HL-60 (cell line): ENCODE data around the gene ANO2.

ENCODE experiments used
- DNase-seq, 2 experiments: peaks; one replicate each; pipeline ENCODE4 v3.0.0-alpha.2; 2010 to 2020; ENCODE audit warnings: low read depth in 1 of 2, low spot score in 1 of 2
- H3K27ac ChIP-seq: fragments of 250-450 bp; sonication (Bioruptor Pico); replicated peaks from 2 replicates; pipeline ENCODE4 v1.5.1; 2020; ENCODE audit warnings: mild to moderate bottlenecking, moderate library complexity
- H3K27me3 ChIP-seq: fragments of 250-450 bp; sonication (Bioruptor Pico); 2 replicates; pipeline ENCODE4 v1.5.1; 2021; ENCODE audit warnings: mild to moderate bottlenecking, moderate library complexity; ENCODE audit not compliant: insufficient read depth, poor library complexity, severe bottlenecking
- H3K4me3 ChIP-seq: replicated peaks from 2 replicates; pipeline ENCODE4 v1.5.1; 2011; ENCODE audit warnings: mild to moderate bottlenecking, control low read depth, low read length; ENCODE audit not compliant: insufficient read depth
- CTCF ChIP-seq: IDR thresholded peaks from one replicate; pipeline ENCODE4 v1.5.1; 2011; ENCODE audit warnings: low read length, control low read depth, inconsistent platforms; ENCODE audit not compliant: insufficient read depth
- GABPA ChIP-seq: IDR thresholded peaks from 2 replicates; pipeline ENCODE4 v1.6.1; 2012; ENCODE audit warnings: low read depth
- POLR2AphosphoS5 ChIP-seq: IDR thresholded peaks from 2 replicates; pipeline ENCODE4 v1.6.1; 2012; ENCODE audit warnings: low read depth
- REST ChIP-seq: IDR thresholded peaks from 2 replicates; pipeline ENCODE4 v1.6.1; 2012; ENCODE audit warnings: low read depth; ENCODE audit not compliant: insufficient replicate concordance
- SPI1 ChIP-seq: IDR thresholded peaks from 2 replicates; pipeline ENCODE4 v1.6.1; 2012; ENCODE audit warnings: low read depth, mild to moderate bottlenecking, borderline replicate concordance

ANO2 gene

GRCh38 chr12:5874514-5874913 is 70.5 kb downstream of the ANO2 start:
- no peak overlapping the region for H3K27ac ChIP-seq
- H3K27me3 ChIP-seq, result no peaks in the 10 kb centered on the region
- DNase-seq, result no peak
- TF ChIP-seq SPI1 (no peak), REST (no peak), POLR2AphosphoS5 (no peak), GABPA (no peak), CTCF (no peak)
- no peak overlapping the region for H3K4me3 ChIP-seq

- Histone ChIP-seq H3K27me3 (no peaks in the 10 kb centered on the region), H3K4me3 (no peak overlapping the region), H3K27ac (no peak overlapping the region)
- TF ChIP-seq GABPA (no peak), CTCF (no peak), POLR2AphosphoS5 (no peak), SPI1 (no peak)
- DNase-seq, result no peak
These were observed 71.7 kb downstream of the ANO2 start for GRCh38 chr12:5873281-5873919.

- no peak for DNase-seq
- H3K4me3 ChIP-seq, result no peak overlapping the region
- no peaks in the 10 kb centered on the region for H3K27me3 ChIP-seq
- no peak for TF ChIP-seq CTCF
- no peak overlapping the region for H3K27ac ChIP-seq
These were observed 72.3 kb downstream of the ANO2 start for GRCh38 chr12:5872745-5873144.

GRCh38 chr12:5871741-5872140 is 73.3 kb downstream of the ANO2 start:
- DNase-seq, result no peak
- TF ChIP-seq SPI1, result no peak
- TF ChIP-seq CTCF, result no peak
- TF ChIP-seq GABPA, result no peak
- no peak for TF ChIP-seq REST
- no peak for TF ChIP-seq POLR2AphosphoS5
- Histone ChIP-seq H3K4me3 (no peak overlapping the region), H3K27ac (no peak overlapping the region), H3K27me3 (no peaks in the 10 kb centered on the region)
